WERI-Rb-1 (cell line): ENCODE data around the gene CALCOCO2.
A peak's percentile ranks its signal among the peaks of the same experiment; 100 is the strongest.

Experiments
- DNase-seq: peaks from one replicate; pipeline ENCODE4 v3.0.0-alpha.2; 2020
- H3K27ac ChIP-seq: fragments of 250-450 bp; sonication (Bioruptor Pico); 2 replicates; pipeline ENCODE4 v1.5.1; 2020; ENCODE audit warnings: mild to moderate bottlenecking, moderate library complexity
- H3K27me3 ChIP-seq: fragments of 250-450 bp; sonication (Bioruptor Pico); 2 replicates; pipeline ENCODE4 v1.5.1; 2021; ENCODE audit warnings: mild to moderate bottlenecking, low read depth, moderate library complexity; ENCODE audit not compliant: insufficient read depth, severe bottlenecking
- H3K36me3 ChIP-seq: fragments of 250-450 bp; sonication (Bioruptor Pico); 2 replicates; pipeline ENCODE4 v1.5.1; 2020; ENCODE audit warnings: mild to moderate bottlenecking, moderate library complexity
- H3K4me3 ChIP-seq: 2 replicates; pipeline ENCODE4 v1.5.1; 2011; ENCODE audit warnings: low read depth, mild to moderate bottlenecking, control low read depth, low read length
- H3K9me3 ChIP-seq: fragments of 250-450 bp; sonication (Bioruptor Pico); 2 replicates; pipeline ENCODE4 v1.5.1; 2021; ENCODE audit warnings: mild to moderate bottlenecking, moderate library complexity; ENCODE audit not compliant: severe bottlenecking
- CTCF ChIP-seq: IDR thresholded peaks from 2 replicates; pipeline ENCODE4 v1.5.1; 2011; ENCODE audit warnings: low read depth, mild to moderate bottlenecking, control low read depth, inconsistent platforms, low read length

CALCOCO2 gene

GRCh38 chr17:48904428-48904827 is 73.6 kb downstream of the CALCOCO2 start:
- no peak for TF ChIP-seq CTCF
- Histone ChIP-seq H3K27me3 (no peaks in the 10 kb centered on the region), H3K36me3 (no peaks in the 10 kb centered on the region), H3K27ac (no peak overlapping the region), H3K9me3 (no peaks in the 10 kb centered on the region), H3K4me3 (no peak overlapping the region)
- DNase-seq = no peak

GRCh38 chr17:48905987-48906515 is 75.2 kb downstream of the CALCOCO2 start:
- no peak for DNase-seq
- H3K27ac ChIP-seq = no peak overlapping the region
- no peaks in the 10 kb centered on the region for H3K27me3 ChIP-seq
- no peak for TF ChIP-seq CTCF
- H3K36me3 ChIP-seq = peaks cover 15% of the 10 kb centered on the region
- H3K9me3 ChIP-seq = no peaks in the 10 kb centered on the region
- H3K4me3 ChIP-seq = no peak overlapping the region

GRCh38 chr17:48907713-48908046 is 76.8 kb downstream of the CALCOCO2 start:
- TF ChIP-seq CTCF = no peak
- no peaks in the 10 kb centered on the region for H3K9me3 ChIP-seq
- H3K27me3 ChIP-seq = no peaks in the 10 kb centered on the region
- peaks cover 30% of the 10 kb centered on the region for H3K36me3 ChIP-seq
- H3K27ac ChIP-seq = peak overlapping the region; percentile 75
- H3K4me3 ChIP-seq = peak overlapping the region; percentile 55
- no peak for DNase-seq

GRCh38 chr17:48908047-48908843 is 77.4 kb downstream of the CALCOCO2 start, which contains the start of gene UBE2Z:
UBE2Z (plus strand) TSS chr17:48908407; CDS start chr17:48908504, 97 bp downstream.
- Histone ChIP-seq H3K27ac (peak within 1 kb of the TSS; percentile 75), H3K9me3 (no peaks in the 10 kb centered on the region), H3K27me3 (no peaks in the 10 kb centered on the region), H3K36me3 (peaks cover 36% of the 10 kb centered on the region), H3K4me3 (peak within 1 kb of the TSS; percentile 55)
- DNase-seq = peak; percentile 98
- TF ChIP-seq CTCF = peak; percentile 33

- DNase-seq = peak; percentile 98
Measured at GRCh38 chr17:48908853-48909394, 78.1 kb downstream of the CALCOCO2 start.

More at GRCh38 chr17:48908853-48909394, 78.1 kb downstream of the CALCOCO2 start:
- Histone ChIP-seq H3K9me3 (no peaks in the 10 kb centered on the region), H3K27me3 (no peaks in the 10 kb centered on the region), H3K4me3 (peak overlapping the region; percentile 55), H3K27ac (peak overlapping the region; percentile 75), H3K36me3 (peaks cover 43% of the 10 kb centered on the region)
- TF ChIP-seq CTCF = no peak
